Astrocyte (in vitro differentiated cells and primary cell): ENCODE measurements around the gene FILIP1L. TPM values are rescaled to one million over a fixed set of nuclear protein-coding genes. Genes with fewer than 3 reads are reported as not detected.

ENCODE experiments used
- DNase-seq: peaks from one replicate; pipeline ENCODE4 v3.0.0-alpha.2; 2010; ENCODE audit warnings: low read depth
- FAIRE-seq: peaks from 2 replicates; lab custom pipeline; 2011; peaks lifted over from hg19 to GRCh38; lab: Jason Lieb, UNC
- H2AFZ ChIP-seq: 2 replicates; pipeline ENCODE4 v1.6.0; 2012; ENCODE audit warnings: low read depth, low read length, inconsistent platforms
- H3K27ac ChIP-seq: 2 replicates; pipeline ENCODE4 v1.5.1; 2011; ENCODE audit warnings: low read depth, low read length, inconsistent platforms
- H3K27me3 ChIP-seq: 2 replicates; pipeline ENCODE4 v1.6.0; 2011; ENCODE audit warnings: low read length, inconsistent platforms; ENCODE audit not compliant: insufficient read depth
- H3K36me3 ChIP-seq: 2 replicates; pipeline ENCODE4 v1.5.1; 2011; ENCODE audit warnings: low read length, inconsistent platforms; ENCODE audit not compliant: insufficient read depth
- H3K4me1 ChIP-seq: 2 replicates; pipeline ENCODE4 v1.5.1; 2011; ENCODE audit warnings: low read length, inconsistent platforms; ENCODE audit not compliant: insufficient read depth
- H3K4me2 ChIP-seq: 2 replicates; pipeline ENCODE4 v1.6.0; 2012; ENCODE audit warnings: low read length, inconsistent platforms
- H3K4me3 ChIP-seq: 2 replicates; pipeline ENCODE4 v1.5.1; 2011; ENCODE audit warnings: low read depth, mild to moderate bottlenecking, low read length, inconsistent platforms; ENCODE audit not compliant: insufficient read depth
- H3K79me2 ChIP-seq: 2 replicates; pipeline ENCODE4 v1.6.0; 2012; ENCODE audit warnings: mild to moderate bottlenecking, low read length, inconsistent platforms; ENCODE audit not compliant: insufficient read depth
- H3K9ac ChIP-seq: 2 replicates; pipeline ENCODE4 v1.6.0; 2012; ENCODE audit warnings: mild to moderate bottlenecking, low read length, inconsistent platforms
- H3K9me3 ChIP-seq: 2 replicates; pipeline ENCODE4 v1.5.1; 2012; ENCODE audit warnings: low read depth, mild to moderate bottlenecking, low read length, inconsistent platforms; ENCODE audit not compliant: insufficient read depth
- H4K20me1 ChIP-seq: 2 replicates; pipeline ENCODE4 v1.6.0; 2012; ENCODE audit warnings: low read length, inconsistent platforms; ENCODE audit not compliant: insufficient read depth
- H3K27ac Mint-ChIP-seq: one replicate; pipeline ENCODE4 v1.8.0; 2021; ENCODE audit warnings: mild to moderate bottlenecking, mixed read lengths; ENCODE audit not compliant: unreplicated experiment
- H3K27me3 Mint-ChIP-seq: one replicate; pipeline ENCODE4 v1.8.0; 2021; ENCODE audit warnings: low read depth, mixed read lengths; ENCODE audit not compliant: unreplicated experiment
- H3K36me3 Mint-ChIP-seq: one replicate; pipeline ENCODE4 v1.8.0; 2021; ENCODE audit warnings: low read depth, mixed read lengths; ENCODE audit not compliant: unreplicated experiment
- H3K4me1 Mint-ChIP-seq: one replicate; pipeline ENCODE4 v1.8.0; 2021; ENCODE audit warnings: low read depth, mixed read lengths; ENCODE audit not compliant: unreplicated experiment
- H3K4me3 Mint-ChIP-seq: one replicate; pipeline ENCODE4 v1.8.0; 2021; ENCODE audit warnings: mild to moderate bottlenecking, moderate library complexity, mixed read lengths; ENCODE audit not compliant: unreplicated experiment
- H3K9me3 Mint-ChIP-seq: one replicate; pipeline ENCODE4 v1.8.0; 2021; ENCODE audit warnings: mild to moderate bottlenecking, mixed read lengths; ENCODE audit not compliant: unreplicated experiment
- CTCF ChIP-seq: IDR thresholded peaks from 2 replicates; pipeline ENCODE4 v1.5.1; 2011; ENCODE audit warnings: low read depth, mild to moderate bottlenecking, inconsistent platforms, low read length, moderate library complexity; ENCODE audit not compliant: insufficient read depth
- EZH2 ChIP-seq: IDR thresholded peaks from 2 replicates; pipeline ENCODE4 v1.6.1; 2012; ENCODE audit warnings: mild to moderate bottlenecking, low read length, inconsistent platforms; ENCODE audit not compliant: insufficient read depth
- total RNA-seq: library from RNA; stranded (reverse); gene quantifications from 2 replicates; pipeline ENCODE4 v1.2.1, GENCODE V29; 2021

FILIP1L gene
- total RNA-seq, 1 donor from 2014 or later = 209 TPM

DNA sequence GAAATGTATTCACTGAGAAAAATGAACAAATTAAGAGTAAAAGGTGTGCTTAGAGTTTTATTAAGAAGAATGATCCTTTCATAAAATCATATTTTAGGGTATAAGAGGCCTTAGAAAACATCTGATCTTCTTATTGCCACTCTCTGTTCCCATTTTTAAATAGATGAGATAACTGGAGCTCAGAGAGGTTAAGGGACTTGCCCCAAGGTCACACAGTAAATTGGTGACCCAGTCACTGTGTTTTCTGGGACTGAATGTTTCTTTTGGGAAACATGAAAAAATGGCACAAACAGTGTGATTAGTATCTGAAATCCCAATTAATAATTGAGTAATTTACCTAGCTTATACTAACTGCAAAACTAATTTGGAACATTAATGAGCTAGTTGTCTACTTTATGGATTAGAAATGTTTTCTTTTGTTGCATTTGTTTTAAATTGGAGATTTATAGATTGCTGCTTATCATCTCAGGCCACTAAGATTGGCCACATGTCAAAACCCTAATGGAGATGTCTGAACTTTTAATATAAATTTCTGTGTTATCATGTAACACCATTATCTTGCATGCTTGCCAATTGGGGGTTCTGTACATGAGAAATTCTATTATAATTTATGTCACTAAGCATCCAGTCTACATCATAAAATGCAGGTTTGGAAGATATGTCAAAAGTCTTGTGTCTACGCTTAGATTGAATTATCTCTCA lies 231.7 kb downstream of the FILIP1L start:
- Histone ChIP-seq H3K79me2 (no peaks in the 10 kb centered on the region), H2AFZ (no peak overlapping the region), H3K9me3 (no peaks in the 10 kb centered on the region), H3K4me2 (no peak overlapping the region), H3K4me3 (no peak overlapping the region), H3K4me1 (peaks cover 3% of the 10 kb centered on the region), H4K20me1 (no peaks in the 10 kb centered on the region), H3K27me3 (no peaks in the 10 kb centered on the region), H3K27ac (no peak overlapping the region), H3K36me3 (no peaks in the 10 kb centered on the region), H3K9ac (no peak overlapping the region)
- no peak for FAIRE-seq
- H3K4me3 Mint-ChIP-seq = no peak overlapping the region
- no peaks in the 10 kb centered on the region for H3K9me3 Mint-ChIP-seq
- no peak for DNase-seq
- no peaks in the 10 kb centered on the region for H3K36me3 Mint-ChIP-seq
- peaks cover 26% of the 10 kb centered on the region for H3K4me1 Mint-ChIP-seq
- H3K27me3 Mint-ChIP-seq = no peaks in the 10 kb centered on the region
- TF ChIP-seq CTCF (no peak), EZH2 (no peak)
- H3K27ac Mint-ChIP-seq = peak overlapping the region; percentile 9

- Mint-ChIP-seq H3K27me3 (no peaks in the 10 kb centered on the region), H3K36me3 (no peaks in the 10 kb centered on the region), H3K27ac (peak overlapping the region; percentile 22), H3K9me3 (no peaks in the 10 kb centered on the region), H3K4me1 (peaks cover 30% of the 10 kb centered on the region), H3K4me3 (no peak overlapping the region)
- TF ChIP-seq EZH2 (no peak), CTCF (no peak)
- H3K4me1 ChIP-seq = peaks cover 7% of the 10 kb centered on the region
- DNase-seq (no peak), FAIRE-seq (no peak)
- H3K4me3 ChIP-seq = no peak overlapping the region
- no peaks in the 10 kb centered on the region for H3K27me3 ChIP-seq
- H3K9me3 ChIP-seq = no peaks in the 10 kb centered on the region
- H3K27ac ChIP-seq = no peak overlapping the region
- H4K20me1 ChIP-seq = no peaks in the 10 kb centered on the region
- H3K4me2 ChIP-seq = no peak overlapping the region
- no peak overlapping the region for H2AFZ ChIP-seq
- H3K79me2 ChIP-seq = no peaks in the 10 kb centered on the region
- no peaks in the 10 kb centered on the region for H3K36me3 ChIP-seq
- H3K9ac ChIP-seq = no peak overlapping the region
These were observed 233.2 kb downstream of the FILIP1L start for GRCh38 chr3:99881121-99881524.

DNA sequence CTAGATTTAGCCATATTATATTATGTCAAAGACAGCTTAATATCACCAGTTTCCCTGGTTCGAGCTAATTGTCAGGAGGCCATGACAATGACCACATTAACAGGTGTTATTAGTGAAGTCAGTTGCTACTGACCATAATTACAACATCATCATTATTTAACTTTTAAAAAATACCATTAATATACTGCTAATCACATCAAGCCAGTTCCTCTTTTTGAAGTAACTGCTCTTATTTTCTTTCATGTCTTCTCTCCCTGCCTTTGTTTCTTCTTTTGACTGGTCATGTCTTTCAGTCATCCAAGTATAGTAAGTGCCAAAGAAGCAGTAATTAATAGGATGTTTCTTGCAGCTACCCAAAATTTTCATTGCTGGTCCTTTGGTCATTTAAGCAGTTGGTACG lies 235.0 kb downstream of the FILIP1L start:
- Mint-ChIP-seq H3K4me1 (peaks cover 17% of the 10 kb centered on the region), H3K4me3 (no peak overlapping the region), H3K9me3 (no peaks in the 10 kb centered on the region), H3K27ac (no peak overlapping the region), H3K36me3 (peaks cover under 1% of the 10 kb centered on the region), H3K27me3 (no peaks in the 10 kb centered on the region)
- TF ChIP-seq CTCF = no peak
- TF ChIP-seq EZH2 = no peak
- Histone ChIP-seq H3K36me3 (no peaks in the 10 kb centered on the region), H3K9me3 (no peaks in the 10 kb centered on the region), H3K27ac (no peak overlapping the region), H4K20me1 (no peaks in the 10 kb centered on the region), H3K4me2 (no peak overlapping the region), H2AFZ (no peak overlapping the region), H3K27me3 (no peaks in the 10 kb centered on the region), H3K9ac (no peak overlapping the region), H3K79me2 (peaks cover 17% of the 10 kb centered on the region), H3K4me3 (no peak overlapping the region), H3K4me1 (peaks cover 7% of the 10 kb centered on the region)
- FAIRE-seq (no peak), DNase-seq (no peak)
